B cell (primary cell): ENCODE measurements around the gene AOPEP. TPM values are rescaled to one million over a fixed set of nuclear protein-coding genes. Genes with fewer than 3 reads are reported as not detected.

Experiments
- ATAC-seq: fragments of 200-7000 bp; cut with Tn5 transposase; one replicate; pipeline ENCODE4 v1.10.0; 2021; ENCODE audit warnings: low read depth, mild to moderate bottlenecking, moderate number of reproducible peaks, moderate library complexity
- CTCF ChIA-PET: fragments of 350-600 bp; sonication (Branson Sonifier 250); formaldehyde crosslinking; loops from one replicate; lab custom pipeline; 2021; ENCODE audit warnings: antibody characterized with exemption, inconsistent platforms; lab: Charles Lee
- POLR2A ChIA-PET: fragments of 350-600 bp; sonication (Branson Sonifier 250); formaldehyde crosslinking; loops from one replicate; lab custom pipeline; 2021; ENCODE audit warnings: antibody characterized with exemption; lab: Charles Lee
- DNase-seq: peaks from one replicate; pipeline ENCODE4 v3.0.0; 2013
- H2AFZ ChIP-seq: 2 replicates; pipeline ENCODE4 v1.6.1; 2012; ENCODE audit warnings: mild to moderate bottlenecking, low read depth, low read length; ENCODE audit not compliant: insufficient read depth, poor library complexity, severe bottlenecking
- H3K27ac ChIP-seq, 2 donors: 1 replicate in 1 of 2; 2 replicates in 1 of 2; pipeline ENCODE4 v1.5.1; 2012 to 2013; ENCODE audit warnings: low read length in 2 of 2, mild to moderate bottlenecking in 2 of 2, moderate library complexity in 1 of 2
- H3K27me3 ChIP-seq, 4 experiments: fragments of 200-600 bp in 1 of 4; sonication (generic) in 1 of 4; replicated peaks in 1 of 4; 1 replicate in 2 of 4; 2 replicates in 2 of 4; pipeline versions ENCODE4 v1.6.1 to v1.7.0; 2013 to 2016; ENCODE audit warnings: low read length in 3 of 4, mild to moderate bottlenecking in 2 of 4, mixed read lengths in 1 of 4, moderate library complexity in 1 of 4; ENCODE audit not compliant: insufficient read depth in 4 of 4, control insufficient read depth in 3 of 4; ENCODE audit errors: control extremely low read depth in 1 of 4
- H3K36me3 ChIP-seq, 2 experiments: replicated peaks in 1 of 2; 1 replicate in 1 of 2; 2 replicates in 1 of 2; pipeline versions ENCODE4 v1.6.1 to v1.7.1; 2013; ENCODE audit warnings: low read length in 1 of 2; ENCODE audit not compliant: insufficient read depth in 2 of 2, control insufficient read depth in 1 of 2; ENCODE audit errors: control extremely low read depth in 1 of 2, extremely low read depth in 1 of 2
- H3K4me1 ChIP-seq, 2 donors: fragments of 200-600 bp in 1 of 2; sonication (generic) in 1 of 2; 1 replicate in 1 of 2; 2 replicates in 1 of 2; pipeline versions ENCODE4 v1.5.1 to v1.6.1; 2013 to 2017; ENCODE audit warnings: low read length in 2 of 2; ENCODE audit not compliant: control insufficient read depth in 2 of 2, insufficient read depth in 2 of 2
- H3K4me2 ChIP-seq: replicated peaks from 2 replicates; pipeline ENCODE3; 2012; ENCODE audit warnings: mild to moderate bottlenecking, low read depth, low read length; ENCODE audit not compliant: poor library complexity, severe bottlenecking
- H3K4me3 ChIP-seq, 5 experiments: fragments of 200-600 bp in 1 of 5; sonication (generic) in 1 of 5; 1 replicate in 3 of 5; 2 replicates in 2 of 5; pipeline versions ENCODE4 v1.5.1 to v1.7.0; 2011 to 2016; ENCODE audit warnings: low read length in 4 of 5, mild to moderate bottlenecking in 4 of 5, low read depth in 2 of 5, control low read depth in 1 of 5, moderate library complexity in 1 of 5; ENCODE audit not compliant: insufficient read depth in 1 of 5; ENCODE audit errors: control extremely low read depth in 1 of 5, extremely low read depth in 1 of 5
- H3K79me2 ChIP-seq: fragments of 200-600 bp; sonication (generic); one replicate; pipeline ENCODE4 v1.6.0; 2016; ENCODE audit warnings: low read length; ENCODE audit not compliant: control insufficient read depth, insufficient read depth
- H3K9ac ChIP-seq: fragments of 200-600 bp; sonication (generic); 2 replicates; pipeline ENCODE4 v1.6.1; 2017; ENCODE audit warnings: mild to moderate bottlenecking, low read length, moderate library complexity
- H3K9me3 ChIP-seq, 3 donors: one replicate each; pipeline versions ENCODE4 v1.6.1 to v1.7.1; 2013; ENCODE audit warnings: low read length in 2 of 3; ENCODE audit not compliant: control insufficient read depth in 2 of 3, insufficient read depth in 1 of 3; ENCODE audit errors: control extremely low read depth in 1 of 3
- H4K20me1 ChIP-seq: 2 replicates; pipeline ENCODE4 v1.6.0; 2012; ENCODE audit warnings: mild to moderate bottlenecking, low read length; ENCODE audit not compliant: insufficient read depth, control insufficient read depth, poor library complexity, severe bottlenecking
- H3K27ac Mint-ChIP-seq: one replicate; pipeline ENCODE4 v1.8.0; 2021; ENCODE audit warnings: mixed read lengths
- H3K27me3 Mint-ChIP-seq: one replicate; pipeline ENCODE4 v1.8.0; 2021; ENCODE audit warnings: mixed read lengths
- H3K4me1 Mint-ChIP-seq: one replicate; pipeline ENCODE4 v1.8.0; 2021; ENCODE audit warnings: mixed read lengths
- H3K4me3 Mint-ChIP-seq: one replicate; pipeline ENCODE4 v1.8.0; 2021; ENCODE audit warnings: mixed read lengths
- H3K9me3 Mint-ChIP-seq: one replicate; pipeline ENCODE4 v1.8.0; 2022; ENCODE audit warnings: mixed read lengths; ENCODE audit not compliant: insufficient read depth
- EZH2 ChIP-seq: IDR thresholded peaks from 2 replicates; pipeline ENCODE4 v1.6.1; 2012; ENCODE audit warnings: borderline replicate concordance, low read depth, mild to moderate bottlenecking, moderate library complexity, low read length; ENCODE audit not compliant: insufficient read depth, poor library complexity, severe bottlenecking
- WGBS: methylation state at CpG from one replicate; pipeline ENCODE4 v1.1.5; 2013; ENCODE audit warnings: missing lambda C conversion rate; ENCODE audit not compliant: insufficient coverage; 5-methylcytosine and 5-hydroxymethylcytosine counted together
- intact Hi-C: fragments of 100-400 bp; cut with micrococcal nuclease; formaldehyde crosslinking; loops from one replicate; pipeline ENCODE4 v1.10.0; 2022
- polyA plus RNA-seq: library from polyadenylated mRNA; depleted of rRNA; stranded (reverse); fragments of >200 nt; gene quantifications from 2 replicates; pipeline ENCODE4 v1.2.3, GENCODE V29; 2012
- total RNA-seq, 2 donors: library from RNA; stranded (reverse); fragments of 120-200 nt in 1 of 2; gene quantifications; 1 replicate in 1 of 2; 2 replicates in 1 of 2; pipeline versions ENCODE4 v1.2.3 to v1.2.4, GENCODE V29; 2013 to 2022
- TF ChIP-seq, protein P1 (sequence below): fragments of 200-600 bp; IDR thresholded peaks from one replicate; pipeline ENCODE4 v1.8.0; 2022; ENCODE audit warnings: antibody characterized with exemption, mild to moderate bottlenecking

The AOPEP gene
- total and polyA plus RNA-seq, 2 donors (not counting 1 experiment from before 2014, with no cell fraction given) = 5.1 to 35.8 TPM

DNA sequence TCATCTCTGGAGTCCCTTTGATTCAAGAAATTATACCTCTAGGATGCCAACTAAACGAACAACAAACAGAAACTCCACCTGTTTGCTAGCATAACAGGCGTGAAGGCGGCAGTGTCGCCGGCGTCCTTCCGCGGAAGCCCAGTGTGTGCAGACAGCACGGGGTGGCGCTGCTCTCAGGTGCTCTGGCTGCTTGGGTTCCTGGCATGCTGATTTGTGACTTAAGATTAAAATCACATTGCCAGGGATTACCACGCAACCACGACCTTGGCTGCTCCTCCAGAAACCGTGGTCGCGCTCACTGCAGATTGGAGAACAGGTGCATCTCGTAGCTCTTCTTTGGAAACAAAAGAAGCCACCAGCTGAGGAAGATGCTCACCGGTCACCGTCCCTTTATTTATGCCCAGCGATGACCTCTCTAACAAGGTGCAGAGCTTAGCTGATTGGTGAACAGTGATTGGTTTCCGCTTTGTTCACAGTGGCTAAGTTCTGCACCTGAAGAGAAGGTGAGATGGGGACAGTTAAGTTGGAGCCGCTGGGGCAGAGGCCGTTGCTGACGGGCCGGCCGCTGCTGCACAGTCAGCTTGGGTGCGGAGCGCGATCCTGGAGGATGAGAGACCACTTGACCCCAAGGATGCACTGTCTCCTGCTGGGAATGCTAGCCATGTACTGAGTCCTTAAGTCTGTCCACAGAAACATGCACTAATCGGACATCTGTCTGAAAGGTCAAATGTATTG, 358.7 kb downstream of the AOPEP start:
- intact Hi-C loops = no loop called here
- Histone ChIP-seq H4K20me1 (no peaks in the 10 kb centered on the region), H3K9me3 (no peaks in the 10 kb centered on the region), H2AFZ (no peak overlapping the region), H3K4me2 (no peak overlapping the region), H3K4me3 (no peak overlapping the region), H3K4me1 (no peaks in the 10 kb centered on the region), H3K79me2 (no peaks in the 10 kb centered on the region), H3K36me3 (peaks cover 0 to 3% of the 10 kb centered on the region in 2 experiments), H3K9ac (no peak overlapping the region), H3K27ac (no peak overlapping the region), H3K27me3 (no peaks in the 10 kb centered on the region)
- DNase-seq (no peak), ATAC-seq (no peak)
- ChIA-PET POLR2A (no interaction called here), CTCF (interaction anchor here (1.0 to 1.2 kb wide), 2 partner anchors 47 to 302 kb away, joined by 3 to 4 read pairs; no protein-coding TSS in a partner anchor)
- WGBS = 93% methylated on average over 29 of the region's 29 CpGs
- TF ChIP-seq, protein P1, sequence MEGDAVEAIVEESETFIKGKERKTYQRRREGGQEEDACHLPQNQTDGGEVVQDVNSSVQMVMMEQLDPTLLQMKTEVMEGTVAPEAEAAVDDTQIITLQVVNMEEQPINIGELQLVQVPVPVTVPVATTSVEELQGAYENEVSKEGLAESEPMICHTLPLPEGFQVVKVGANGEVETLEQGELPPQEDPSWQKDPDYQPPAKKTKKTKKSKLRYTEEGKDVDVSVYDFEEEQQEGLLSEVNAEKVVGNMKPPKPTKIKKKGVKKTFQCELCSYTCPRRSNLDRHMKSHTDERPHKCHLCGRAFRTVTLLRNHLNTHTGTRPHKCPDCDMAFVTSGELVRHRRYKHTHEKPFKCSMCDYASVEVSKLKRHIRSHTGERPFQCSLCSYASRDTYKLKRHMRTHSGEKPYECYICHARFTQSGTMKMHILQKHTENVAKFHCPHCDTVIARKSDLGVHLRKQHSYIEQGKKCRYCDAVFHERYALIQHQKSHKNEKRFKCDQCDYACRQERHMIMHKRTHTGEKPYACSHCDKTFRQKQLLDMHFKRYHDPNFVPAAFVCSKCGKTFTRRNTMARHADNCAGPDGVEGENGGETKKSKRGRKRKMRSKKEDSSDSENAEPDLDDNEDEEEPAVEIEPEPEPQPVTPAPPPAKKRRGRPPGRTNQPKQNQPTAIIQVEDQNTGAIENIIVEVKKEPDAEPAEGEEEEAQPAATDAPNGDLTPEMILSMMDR = no peak
- TF ChIP-seq EZH2 = no peak
- no peak overlapping the region for H3K4me3 Mint-ChIP-seq
- H3K9me3 Mint-ChIP-seq = no peaks in the 10 kb centered on the region
- H3K4me1 Mint-ChIP-seq = no peaks in the 10 kb centered on the region
- H3K27me3 Mint-ChIP-seq = no peaks in the 10 kb centered on the region
- H3K27ac Mint-ChIP-seq = no peak overlapping the region

DNA sequence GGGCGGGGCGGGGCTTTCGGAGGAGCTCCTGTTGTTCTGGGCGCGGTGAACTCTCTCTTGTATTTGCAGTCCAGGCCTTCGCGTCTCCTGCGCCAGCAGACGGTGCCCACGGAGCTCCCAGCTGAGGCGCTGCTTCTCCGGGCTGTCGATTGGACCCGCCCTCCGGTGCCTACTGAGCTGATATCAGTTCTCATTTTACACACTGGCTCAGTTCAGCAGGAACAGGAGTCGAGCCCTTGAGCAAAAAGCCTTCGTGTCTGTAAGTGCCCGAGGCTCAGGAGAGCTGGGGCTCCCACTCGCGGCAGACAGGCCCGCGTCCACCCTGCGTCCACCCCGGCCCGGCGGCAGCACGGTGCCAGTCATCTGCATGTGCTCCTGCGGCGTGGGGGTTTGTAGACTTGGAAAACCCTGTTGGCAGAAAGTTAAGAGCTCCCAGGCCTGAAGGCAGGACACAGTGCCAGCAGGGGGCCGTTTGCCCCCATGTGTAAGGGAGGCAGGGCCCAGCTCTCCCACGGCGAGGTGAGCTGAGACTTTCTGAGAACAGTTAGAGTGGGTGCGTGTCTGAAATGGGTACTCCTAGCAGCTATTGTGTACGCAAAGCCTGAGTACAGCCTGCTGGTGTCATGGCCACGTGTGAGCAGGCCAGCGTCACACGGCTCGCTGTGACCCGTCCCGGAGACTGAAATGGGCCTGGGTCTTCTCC, 359.5 kb downstream of the AOPEP start:
- H3K9ac ChIP-seq = no peak overlapping the region
- Mint-ChIP-seq H3K27ac (no peak overlapping the region), H3K4me3 (no peak overlapping the region), H3K27me3 (no peaks in the 10 kb centered on the region), H3K4me1 (no peaks in the 10 kb centered on the region), H3K9me3 (no peaks in the 10 kb centered on the region)
- H3K4me1 ChIP-seq = no peaks in the 10 kb centered on the region
- no peaks in the 10 kb centered on the region for H3K79me2 ChIP-seq
- no peaks in the 10 kb centered on the region for H4K20me1 ChIP-seq
- TF ChIP-seq EZH2 = no peak
- no peak overlapping the region for H2AFZ ChIP-seq
- H3K27me3 ChIP-seq = no peaks in the 10 kb centered on the region
- no peak overlapping the region for H3K4me3 ChIP-seq
- H3K4me2 ChIP-seq = no peak overlapping the region
- WGBS = 98% methylated on average over 40 of the region's 40 CpGs
- no peak overlapping the region for H3K27ac ChIP-seq
- H3K9me3 ChIP-seq = no peaks in the 10 kb centered on the region
- H3K36me3 ChIP-seq = peaks cover 0 to 3% of the 10 kb centered on the region in 2 experiments
- ChIA-PET CTCF (interaction anchor here (0.6 to 1.2 kb wide), 3 partner anchors 46 to 1235 kb away, joined by 3 to 5 read pairs (median 4); no protein-coding TSS in a partner anchor), POLR2A (interaction anchor here (0.6 kb wide), 1 partner anchor 965 kb away, joined by 3 read pairs; no protein-coding TSS in a partner anchor)
- ATAC-seq = no peak
- intact Hi-C loops = no loop called here
- no peak for DNase-seq
